Glutamatergic neuron (in vitro differentiated cells): ENCODE results near the gene EXOC4. TPM values are rescaled to one million over a fixed set of nuclear protein-coding genes. Genes with fewer than 3 reads are reported as not detected.
"Not testable (repeated sequence)": the region's sequence is repeated elsewhere in the genome, so short reads cannot be mapped to it uniquely, and the experiment has no call there.

ENCODE experiments used
- DNase-seq: peaks from one replicate; pipeline ENCODE4 v3.0.0; 2022
- H3K27ac Mint-ChIP-seq: one replicate; pipeline ENCODE4 v1.8.0; 2020; ENCODE audit warnings: mild to moderate bottlenecking, mixed read lengths, inconsistent platforms; ENCODE audit not compliant: unreplicated experiment
- H3K27me3 Mint-ChIP-seq: one replicate; pipeline ENCODE4 v1.8.0; 2020; ENCODE audit warnings: mild to moderate bottlenecking, moderate library complexity, mixed read lengths, inconsistent platforms; ENCODE audit not compliant: unreplicated experiment
- H3K36me3 Mint-ChIP-seq: one replicate; pipeline ENCODE4 v1.8.0; 2020; ENCODE audit warnings: mild to moderate bottlenecking, mixed read lengths, inconsistent platforms; ENCODE audit not compliant: unreplicated experiment
- H3K4me1 Mint-ChIP-seq: one replicate; pipeline ENCODE4 v1.8.0; 2020; ENCODE audit warnings: mild to moderate bottlenecking, low read depth, mixed read lengths, inconsistent platforms; ENCODE audit not compliant: unreplicated experiment
- H3K4me3 Mint-ChIP-seq: one replicate; pipeline ENCODE4 v1.8.0; 2020; ENCODE audit warnings: mild to moderate bottlenecking, mixed read lengths, inconsistent platforms; ENCODE audit not compliant: unreplicated experiment
- H3K9me3 Mint-ChIP-seq: one replicate; pipeline ENCODE4 v1.8.0; 2020; ENCODE audit warnings: mild to moderate bottlenecking, moderate library complexity, mixed read lengths, inconsistent platforms; ENCODE audit not compliant: unreplicated experiment
- CTCF ChIP-seq: fragments of 200-600 bp; sonication (generic); IDR thresholded peaks from one replicate; pipeline ENCODE4 v1.5.0; 2021; ENCODE audit not compliant: partially characterized antibody, unreplicated experiment
- total RNA-seq: library from RNA; stranded (reverse); fragmentation: NEBNext Ultra II Directional; extraction: Animal tissue kit (Norgen Biotek cat#: 25700); gene quantifications from one replicate; pipeline ENCODE4 v1.2.1, GENCODE V29; 2021; ENCODE audit not compliant: unreplicated experiment

The EXOC4 gene
- total RNA-seq, 1 donor from 2014 or later = 73.8 TPM

GRCh38 chr7:133642907-133643306 lies 390.0 kb downstream of the EXOC4 start:
- no peaks in the 10 kb centered on the region for H3K27me3 Mint-ChIP-seq
- no peaks in the 10 kb centered on the region for H3K36me3 Mint-ChIP-seq
- H3K4me1 Mint-ChIP-seq = peaks cover 1% of the 10 kb centered on the region
- no peak overlapping the region for H3K4me3 Mint-ChIP-seq
- H3K9me3 Mint-ChIP-seq = no peaks in the 10 kb centered on the region
- TF ChIP-seq CTCF = no peak
- H3K27ac Mint-ChIP-seq = no peak overlapping the region
- no peak for DNase-seq

GRCh38 chr7:133643652-133644051 lies 390.8 kb downstream of the EXOC4 start:
- DNase-seq, H3K9me3 Mint-ChIP-seq, H3K27ac Mint-ChIP-seq, H3K27me3 Mint-ChIP-seq, H3K36me3 Mint-ChIP-seq, H3K4me1 Mint-ChIP-seq, H3K4me3 Mint-ChIP-seq: not testable (repeated sequence)

- H3K36me3 Mint-ChIP-seq = no peaks in the 10 kb centered on the region
- no peak overlapping the region for H3K4me3 Mint-ChIP-seq
- no peaks in the 10 kb centered on the region for H3K27me3 Mint-ChIP-seq
- no peak overlapping the region for H3K27ac Mint-ChIP-seq
- TF ChIP-seq CTCF = no peak
- H3K4me1 Mint-ChIP-seq = peaks cover 3% of the 10 kb centered on the region
- H3K9me3 Mint-ChIP-seq = no peaks in the 10 kb centered on the region
- no peak for DNase-seq
Observed at GRCh38 chr7:133645884-133646391, 393.1 kb downstream of the EXOC4 start.

GRCh38 chr7:133646472-133647315 lies 393.8 kb downstream of the EXOC4 start:
- TF ChIP-seq CTCF = no peak
- H3K4me3 Mint-ChIP-seq = no peak overlapping the region
- H3K27ac Mint-ChIP-seq = no peak overlapping the region
- peaks cover 4% of the 10 kb centered on the region for H3K4me1 Mint-ChIP-seq
- H3K27me3 Mint-ChIP-seq = no peaks in the 10 kb centered on the region
- no peak for DNase-seq
- H3K36me3 Mint-ChIP-seq = no peaks in the 10 kb centered on the region
- no peaks in the 10 kb centered on the region for H3K9me3 Mint-ChIP-seq

GRCh38 chr7:133649593-133649992 lies 396.7 kb downstream of the EXOC4 start:
- Mint-ChIP-seq H3K36me3 (no peaks in the 10 kb centered on the region), H3K27me3 (no peaks in the 10 kb centered on the region), H3K27ac (no peak overlapping the region), H3K4me3 (no peak overlapping the region), H3K9me3 (no peaks in the 10 kb centered on the region), H3K4me1 (peaks cover 4% of the 10 kb centered on the region)
- TF ChIP-seq CTCF = no peak
- no peak for DNase-seq
